Activated T-cell treated with anti-CD3 and anti-CD28 coated beads, Interleukin-2, amount 50 U/mL, for 24 hours (primary cell): ENCODE measurements around the gene CCNB3.
"Not testable (repeated sequence)": the region's sequence is repeated elsewhere in the genome, so short reads cannot be mapped to it uniquely, and the experiment has no call there.

ENCODE experiments used
- DNase-seq: peaks from one replicate; pipeline ENCODE4 v3.0.0-alpha.2; 2020
- H3K27ac Mint-ChIP-seq: 2 replicates; pipeline ENCODE4 v1.8.0; 2020; ENCODE audit warnings: mild to moderate bottlenecking, mixed read lengths
- H3K27me3 Mint-ChIP-seq: 2 replicates; pipeline ENCODE4 v1.8.0; 2020; ENCODE audit warnings: mixed read lengths
- H3K36me3 Mint-ChIP-seq: 2 replicates; pipeline ENCODE4 v1.8.0; 2020; ENCODE audit warnings: low read depth, mixed read lengths
- H3K4me1 Mint-ChIP-seq: 2 replicates; pipeline ENCODE4 v1.8.0; 2020; ENCODE audit warnings: low read depth, mixed read lengths
- H3K4me3 Mint-ChIP-seq: 2 replicates; pipeline ENCODE4 v1.8.0; 2020; ENCODE audit warnings: mild to moderate bottlenecking, moderate library complexity, mixed read lengths
- H3K9me3 Mint-ChIP-seq: 2 replicates; pipeline ENCODE4 v1.8.0; 2020; ENCODE audit warnings: mixed read lengths

CCNB3 gene

GRCh38 chrX:50200907-50201306, 3.7 kb upstream of the CCNB3 start, which contains the start of gene AKAP4:
Gene AKAP4 (minus strand): TSS chrX:50201007. CDS start chrX:50200889, 118 bp downstream.
- no peak within 1 kb of the TSS for H3K27ac Mint-ChIP-seq
- H3K9me3 Mint-ChIP-seq = no peaks in the 10 kb centered on the region
- H3K4me3 Mint-ChIP-seq = no peak within 1 kb of the TSS
- no peaks in the 10 kb centered on the region for H3K36me3 Mint-ChIP-seq
- DNase-seq = no peak
- peaks cover 12% of the 10 kb centered on the region for H3K4me1 Mint-ChIP-seq
- peaks cover 45% of the 10 kb centered on the region for H3K27me3 Mint-ChIP-seq

DNA sequence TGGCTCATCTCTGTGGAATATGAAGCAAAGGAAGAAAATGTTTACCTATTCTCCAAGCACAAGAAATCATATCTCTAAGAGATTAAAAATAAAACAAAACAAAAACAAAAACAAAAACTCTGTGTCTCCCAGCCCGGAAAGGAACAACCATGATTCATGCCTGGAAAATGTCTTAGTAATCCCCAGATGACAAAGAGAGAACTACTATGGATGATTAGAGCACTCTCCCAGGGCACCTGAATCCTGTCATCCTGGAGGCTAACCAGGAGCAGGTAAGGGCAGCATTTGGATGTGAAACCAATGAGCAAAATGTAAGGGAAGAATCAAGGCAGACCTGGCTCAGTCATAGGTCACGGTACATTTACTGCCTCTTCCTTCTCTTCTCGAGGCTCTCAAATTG, 2.0 kb upstream of the CCNB3 start:
- Mint-ChIP-seq H3K4me1 (peaks cover 12% of the 10 kb centered on the region), H3K27ac (no peak overlapping the region), H3K4me3 (no peak overlapping the region), H3K9me3 (no peaks in the 10 kb centered on the region), H3K36me3 (no peaks in the 10 kb centered on the region), H3K27me3 (peaks cover 34% of the 10 kb centered on the region)
- DNase-seq = no peak

- no peaks in the 10 kb centered on the region for H3K36me3 Mint-ChIP-seq
Observed at GRCh38 chrX:50206753-50207152, 2.2 kb downstream of the CCNB3 start.

DNA sequence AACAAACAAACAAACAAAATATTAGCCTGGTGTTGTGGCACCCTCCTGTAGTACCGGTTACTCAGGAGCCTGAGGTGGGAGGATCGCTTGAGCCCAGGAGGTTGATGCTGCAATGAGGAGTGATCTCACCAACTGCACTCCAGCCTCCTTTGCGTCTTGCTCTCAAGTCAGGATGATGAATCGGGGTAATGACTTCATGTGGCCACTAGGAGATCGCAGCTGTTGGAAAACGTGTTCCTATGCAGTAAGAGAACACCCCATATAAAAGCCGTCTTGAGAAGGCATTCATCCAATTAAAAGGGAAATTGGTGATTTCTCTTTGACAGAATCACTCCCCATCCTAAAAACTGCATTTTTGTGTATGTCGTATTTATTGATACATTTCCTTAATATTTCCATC, 6.9 kb downstream of the CCNB3 start:
- Mint-ChIP-seq H3K4me1 (no peaks in the 10 kb centered on the region), H3K27me3 (peaks cover 7% of the 10 kb centered on the region), H3K9me3 (no peaks in the 10 kb centered on the region), H3K36me3 (no peaks in the 10 kb centered on the region), H3K4me3 (no peak overlapping the region), H3K27ac (no peak overlapping the region)
- DNase-seq = no peak

More at GRCh38 chrX:50206753-50207152, 2.2 kb downstream of the CCNB3 start:
- H3K27me3 Mint-ChIP-seq = peaks cover 15% of the 10 kb centered on the region
- DNase-seq = no peak
- H3K27ac Mint-ChIP-seq = no peak overlapping the region
- H3K4me3 Mint-ChIP-seq = no peak overlapping the region
- H3K9me3 Mint-ChIP-seq = no peaks in the 10 kb centered on the region
- peaks cover 12% of the 10 kb centered on the region for H3K4me1 Mint-ChIP-seq

DNA sequence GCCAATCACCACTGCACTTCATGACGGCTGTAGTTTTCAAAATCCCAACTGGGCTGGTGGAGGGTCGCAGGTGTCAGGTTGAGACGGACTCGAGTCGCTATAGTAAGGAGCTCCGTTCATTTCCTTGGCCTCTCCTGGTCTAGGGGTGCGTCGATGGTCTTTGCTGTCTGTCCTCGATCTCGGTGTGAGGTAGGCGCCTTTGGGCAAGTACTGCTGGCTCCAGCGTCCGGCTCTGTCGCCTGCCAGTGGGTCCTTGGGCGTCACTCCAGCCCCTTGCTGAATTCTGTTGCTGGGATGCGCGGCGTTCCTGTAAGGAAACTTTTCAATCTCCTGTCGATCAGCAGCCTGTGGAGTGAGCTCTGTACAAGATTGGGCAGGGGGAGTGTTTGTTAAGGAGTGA, 76.7 kb downstream of the CCNB3 start:
- Mint-ChIP-seq H3K4me1 (no peaks in the 10 kb centered on the region), H3K4me3 (no peak overlapping the region), H3K9me3 (no peaks in the 10 kb centered on the region), H3K27me3 (peaks cover 16% of the 10 kb centered on the region), H3K36me3 (no peaks in the 10 kb centered on the region), H3K27ac (no peak overlapping the region)
- DNase-seq = no peak

DNA sequence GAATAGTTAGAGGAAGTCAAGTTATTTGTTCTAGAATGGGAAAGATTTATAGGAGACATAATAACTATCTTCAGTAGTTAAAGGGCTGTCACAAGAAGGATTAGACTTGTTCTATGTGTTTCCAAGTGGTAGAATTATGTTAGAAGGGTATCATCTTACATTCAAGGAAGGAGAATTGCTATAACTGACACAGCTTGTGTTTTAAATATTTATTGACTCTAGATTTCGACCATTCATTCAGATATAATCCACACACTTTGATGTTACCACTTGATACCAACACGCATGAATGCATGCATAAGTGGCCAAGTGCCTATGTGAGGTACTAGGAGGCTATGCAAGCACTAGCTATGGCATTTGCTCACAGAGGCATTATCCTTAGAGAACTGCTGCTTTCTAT, 122.7 kb downstream of the CCNB3 start:
- no peaks in the 10 kb centered on the region for H3K36me3 Mint-ChIP-seq
- no peak overlapping the region for H3K27ac Mint-ChIP-seq
- no peak overlapping the region for H3K4me3 Mint-ChIP-seq

GRCh38 chrX:50332668-50333067, 128.1 kb downstream of the CCNB3 start:
- not testable (repeated sequence) for H3K9me3 Mint-ChIP-seq, DNase-seq, H3K4me3 Mint-ChIP-seq, H3K36me3 Mint-ChIP-seq, H3K4me1 Mint-ChIP-seq, H3K27ac Mint-ChIP-seq
- peaks cover 45% of the 10 kb centered on the region for H3K27me3 Mint-ChIP-seq

More for the DNA sequence above, 122.7 kb downstream of the CCNB3 start:
- H3K4me1 Mint-ChIP-seq = no peaks in the 10 kb centered on the region
- DNase-seq = no peak
- H3K9me3 Mint-ChIP-seq = no peaks in the 10 kb centered on the region
- peaks cover 45% of the 10 kb centered on the region for H3K27me3 Mint-ChIP-seq

- no peaks in the 10 kb centered on the region for H3K4me1 Mint-ChIP-seq
- no peak overlapping the region for H3K4me3 Mint-ChIP-seq
- H3K36me3 Mint-ChIP-seq = no peaks in the 10 kb centered on the region
- DNase-seq = no peak
- H3K27me3 Mint-ChIP-seq = peaks cover 40% of the 10 kb centered on the region
- H3K9me3 Mint-ChIP-seq = no peaks in the 10 kb centered on the region
- no peak overlapping the region for H3K27ac Mint-ChIP-seq
Observed at GRCh38 chrX:50333308-50333707, 128.7 kb downstream of the CCNB3 start.

- no peaks in the 10 kb centered on the region for H3K9me3 Mint-ChIP-seq
- H3K36me3 Mint-ChIP-seq = no peaks in the 10 kb centered on the region
- H3K4me1 Mint-ChIP-seq = no peaks in the 10 kb centered on the region
- peaks cover 30% of the 10 kb centered on the region for H3K27me3 Mint-ChIP-seq
- no peak overlapping the region for H3K27ac Mint-ChIP-seq
- no peak for DNase-seq
- no peak overlapping the region for H3K4me3 Mint-ChIP-seq
Observed at GRCh38 chrX:50343917-50344316, 139.4 kb downstream of the CCNB3 start.

DNA sequence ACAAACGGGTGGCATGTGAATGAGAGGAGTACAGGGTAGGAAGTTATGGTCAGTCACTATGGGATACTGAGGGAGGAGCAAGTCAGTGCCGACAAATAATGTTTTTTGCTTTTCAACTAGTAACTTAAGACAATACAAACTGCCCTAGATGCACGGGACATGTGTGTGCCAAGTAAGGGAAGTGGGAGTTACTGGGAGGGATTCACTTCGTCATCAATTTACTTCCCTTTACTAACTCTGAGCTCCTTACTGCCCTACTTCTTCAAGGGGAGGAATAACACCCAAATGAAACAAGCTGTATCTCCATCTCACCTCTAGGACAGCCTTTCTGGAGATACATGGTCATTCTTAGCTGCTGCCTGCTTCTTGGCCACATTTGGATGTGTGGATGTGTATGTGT, 168.4 kb downstream of the CCNB3 start:
- Mint-ChIP-seq H3K4me1 (no peaks in the 10 kb centered on the region), H3K27me3 (peaks cover 41% of the 10 kb centered on the region), H3K27ac (no peak overlapping the region), H3K4me3 (no peak overlapping the region), H3K36me3 (no peaks in the 10 kb centered on the region), H3K9me3 (no peaks in the 10 kb centered on the region)
- no peak for DNase-seq

GRCh38 chrX:50375481-50376267, 171.1 kb downstream of the CCNB3 start:
- no peaks in the 10 kb centered on the region for H3K4me1 Mint-ChIP-seq
- no peak overlapping the region for H3K4me3 Mint-ChIP-seq
- no peak for DNase-seq
- H3K27me3 Mint-ChIP-seq = peaks cover 40% of the 10 kb centered on the region
- no peak overlapping the region for H3K27ac Mint-ChIP-seq
- no peaks in the 10 kb centered on the region for H3K36me3 Mint-ChIP-seq
- no peaks in the 10 kb centered on the region for H3K9me3 Mint-ChIP-seq

DNA sequence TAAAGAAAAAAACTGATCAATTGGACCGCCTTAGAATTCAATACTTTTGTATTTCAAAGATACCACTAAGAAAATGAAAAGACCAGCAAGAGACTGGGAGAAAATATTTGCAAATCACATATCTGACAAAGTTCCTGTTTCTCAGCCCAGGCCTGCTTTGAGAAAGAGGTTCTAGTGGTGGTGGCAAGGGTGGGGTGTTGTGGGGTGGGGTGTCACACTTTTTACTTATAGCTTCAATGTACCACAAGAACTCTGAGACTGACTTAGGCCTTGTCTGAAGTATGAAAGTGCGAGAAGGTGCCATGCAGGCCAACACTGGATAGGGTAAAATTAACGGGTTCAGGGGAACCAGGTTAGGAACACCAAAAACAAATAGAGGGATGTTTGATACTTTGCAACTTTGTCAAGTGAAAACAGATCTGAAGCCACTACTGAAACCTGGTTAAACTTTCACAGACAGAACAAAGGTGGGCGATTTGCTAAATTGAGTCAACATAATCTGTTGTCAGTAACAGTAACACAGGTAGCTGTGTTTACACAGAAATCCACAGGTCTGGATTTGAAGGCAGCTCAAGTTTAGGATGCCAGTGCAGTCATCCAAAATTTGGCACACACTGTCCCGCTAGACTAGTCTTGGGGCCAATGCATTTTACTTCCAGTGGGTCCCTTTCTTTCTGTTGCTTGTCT, 177.3 kb downstream of the CCNB3 start:
- no peak for DNase-seq
- Mint-ChIP-seq H3K9me3 (no peaks in the 10 kb centered on the region), H3K27ac (no peak overlapping the region), H3K27me3 (peaks cover 48% of the 10 kb centered on the region), H3K4me3 (no peak overlapping the region), H3K4me1 (no peaks in the 10 kb centered on the region), H3K36me3 (no peaks in the 10 kb centered on the region)

- no peak for DNase-seq
- no peaks in the 10 kb centered on the region for H3K36me3 Mint-ChIP-seq
- H3K9me3 Mint-ChIP-seq = no peaks in the 10 kb centered on the region
- H3K4me1 Mint-ChIP-seq = no peaks in the 10 kb centered on the region
- H3K4me3 Mint-ChIP-seq = no peak overlapping the region
- no peak overlapping the region for H3K27ac Mint-ChIP-seq
- H3K27me3 Mint-ChIP-seq = peaks cover 46% of the 10 kb centered on the region
Observed at GRCh38 chrX:50386520-50386919, 182.0 kb downstream of the CCNB3 start.

DNA sequence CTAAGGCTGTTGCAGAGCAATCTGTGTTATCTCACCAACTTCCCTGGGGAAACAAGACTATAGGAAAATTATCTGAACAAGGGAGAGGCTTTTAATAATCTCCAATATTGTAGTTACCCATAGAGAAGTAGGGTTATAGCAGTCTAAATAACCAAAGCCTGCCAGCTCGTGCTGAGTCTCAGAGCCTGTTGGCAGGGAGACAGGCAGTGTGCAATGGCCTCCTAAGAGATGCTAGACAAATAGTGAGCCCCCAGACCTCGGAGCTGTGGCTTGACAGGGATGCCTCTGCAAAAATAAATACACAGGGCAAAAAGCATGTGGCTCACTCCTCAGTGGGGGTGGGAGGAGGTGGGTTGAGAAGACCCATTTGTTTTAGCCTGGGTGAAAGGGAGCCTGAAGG, 189.3 kb downstream of the CCNB3 start:
- Mint-ChIP-seq H3K36me3 (no peaks in the 10 kb centered on the region), H3K4me1 (no peaks in the 10 kb centered on the region), H3K9me3 (no peaks in the 10 kb centered on the region), H3K27me3 (peaks cover 54% of the 10 kb centered on the region), H3K27ac (no peak overlapping the region), H3K4me3 (no peak overlapping the region)
- DNase-seq = no peak
